DMS153 (cell line): ENCODE data around the gene CALHM5.

Source experiments
- DNase-seq: peaks from one replicate; lab custom pipeline; 2025; lab: John Stamatoyannopoulos, UW

CALHM5 gene

GRCh38 chr6:116508527-116508926 lies 2.9 kb upstream of the CALHM5 start:
- DNase-seq: no peak

GRCh38 chr6:116512111-116512559 lies 696 bp downstream of the CALHM5 start:
- no peak for DNase-seq

- DNase-seq: no peak
These were observed 1.3 kb downstream of the CALHM5 start for GRCh38 chr6:116512734-116513133.

- no peak for DNase-seq
These were observed 1.9 kb downstream of the CALHM5 start for GRCh38 chr6:116513224-116513875.

- DNase-seq: no peak
These were observed 2.7 kb downstream of the CALHM5 start for GRCh38 chr6:116514111-116514510.

- DNase-seq: no peak
These were observed 3.7 kb downstream of the CALHM5 start for GRCh38 chr6:116515141-116515540.

- DNase-seq: no peak
These were observed 7.4 kb downstream of the CALHM5 start for GRCh38 chr6:116518621-116519368.

- DNase-seq: no peak
These were observed 11.5 kb downstream of the CALHM5 start for GRCh38 chr6:116522896-116523295.

- no peak for DNase-seq
These were observed 12.8 kb downstream of the CALHM5 start for GRCh38 chr6:116524236-116524635.

- DNase-seq: no peak
These were observed 16.7 kb downstream of the CALHM5 start for GRCh38 chr6:116528133-116528532.

- DNase-seq: no peak
These were observed 17.3 kb downstream of the CALHM5 start for GRCh38 chr6:116528780-116529179.

- DNase-seq: no peak
These were observed 18.2 kb downstream of the CALHM5 start for GRCh38 chr6:116529466-116530290.

- DNase-seq: peak; percentile 91
These were observed 19.0 kb downstream of the CALHM5 start for GRCh38 chr6:116530436-116530835.

GRCh38 chr6:116531675-116532570 lies 20.5 kb downstream of the CALHM5 start:
- peak; percentile 43 for DNase-seq

- DNase-seq: no peak
These were observed 22.0 kb downstream of the CALHM5 start for GRCh38 chr6:116533233-116533957.

GRCh38 chr6:116535109-116535508 lies 23.7 kb downstream of the CALHM5 start:
- no peak for DNase-seq

- peak; percentile 10 for DNase-seq
These were observed 24.8 kb downstream of the CALHM5 start for GRCh38 chr6:116536216-116536621.

GRCh38 chr6:116542426-116542825 lies 31.0 kb downstream of the CALHM5 start:
- DNase-seq: no peak

- no peak for DNase-seq
These were observed 31.7 kb downstream of the CALHM5 start for GRCh38 chr6:116543149-116543548.

GRCh38 chr6:116545651-116546050 lies 34.2 kb downstream of the CALHM5 start, which contains the start of gene TRAPPC3L:
Gene TRAPPC3L, minus strand, starts transcription at chr6:116545684. Its CDS starts 170 bp downstream, at chr6:116545514.
- DNase-seq: no peak

GRCh38 chr6:116547358-116547757 lies 35.9 kb downstream of the CALHM5 start:
- no peak for DNase-seq
